SHP77 treated with DMSO at 0.1 percent for 48 hours (cell line): ENCODE data around the gene GRPEL1.

ENCODE experiments used
- DNase-seq: peaks from one replicate; lab custom pipeline; 2025; lab: John Stamatoyannopoulos, UW

The GRPEL1 gene

DNA sequence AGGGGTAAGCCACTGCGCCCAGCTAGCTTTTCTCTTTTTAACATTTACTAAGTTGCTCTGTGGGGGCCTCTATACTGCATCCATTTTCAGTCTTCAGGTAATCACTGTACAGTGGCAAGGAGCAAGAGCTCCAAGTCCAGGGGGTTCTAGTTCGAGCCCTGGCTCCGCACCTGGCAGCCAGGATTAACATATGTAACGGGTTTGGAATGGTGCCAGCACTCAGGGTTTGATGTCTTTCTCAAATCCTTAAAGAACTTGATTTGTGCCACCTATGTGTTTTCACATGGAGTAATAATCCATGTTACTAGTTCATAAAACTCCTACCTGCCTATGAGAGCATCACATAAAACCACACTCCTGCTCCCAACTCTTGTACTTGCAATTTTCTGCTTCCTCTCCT lies 4.5 kb downstream of the GRPEL1 start:
- DNase-seq, result no peak

DNA sequence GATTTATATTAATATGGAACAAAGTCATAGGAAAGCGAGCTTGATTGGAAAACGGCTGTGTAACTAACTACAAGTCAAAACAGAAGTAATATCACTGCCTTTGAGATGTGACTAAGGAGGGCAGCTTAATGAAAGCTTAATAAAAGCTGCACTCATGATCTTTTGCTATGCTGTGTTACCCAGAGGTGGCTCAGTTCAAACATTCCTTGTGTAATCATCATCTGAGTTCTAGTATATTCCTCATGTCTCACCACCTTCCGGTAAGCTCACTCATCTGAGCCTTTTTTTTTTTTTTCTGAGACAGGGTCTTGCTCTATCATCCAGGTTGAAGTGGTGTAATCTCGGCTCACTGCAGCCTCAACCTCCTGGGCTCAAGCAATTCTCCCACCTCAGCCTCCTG lies 5.0 kb downstream of the GRPEL1 start:
- no peak for DNase-seq

GRCh38 chr4:7061815-7062214 lies 6.0 kb downstream of the GRPEL1 start:
- no peak for DNase-seq

GRCh38 chr4:7060346-7061150 lies 7.3 kb downstream of the GRPEL1 start:
- DNase-seq, result no peak

GRCh38 chr4:7059662-7060061 lies 8.2 kb downstream of the GRPEL1 start:
- no peak for DNase-seq

DNA sequence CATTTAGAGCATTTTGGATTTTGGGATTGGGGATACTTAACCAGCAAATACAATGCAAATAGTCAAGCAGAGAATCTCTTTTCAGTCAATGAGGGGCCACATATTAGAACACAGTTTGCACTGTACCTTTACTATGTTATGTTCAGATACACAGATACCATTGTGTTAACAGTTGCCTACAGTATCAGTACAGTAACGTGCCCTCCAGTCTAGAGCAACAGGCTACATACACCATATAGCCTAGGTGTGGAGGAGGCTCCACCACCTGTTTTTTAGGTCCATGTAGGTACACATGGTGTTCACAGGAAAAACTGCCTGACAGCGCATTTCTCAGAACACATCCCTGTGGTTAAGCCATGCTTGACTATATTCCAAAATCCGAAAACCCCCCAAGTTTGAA lies 9.1 kb downstream of the GRPEL1 start:
- no peak for DNase-seq

- DNase-seq, result no peak
Measured at GRCh38 chr4:7055990-7056325, 11.9 kb downstream of the GRPEL1 start.

GRCh38 chr4:7055111-7055989 lies 12.5 kb downstream of the GRPEL1 start:
- DNase-seq, result no peak

DNA sequence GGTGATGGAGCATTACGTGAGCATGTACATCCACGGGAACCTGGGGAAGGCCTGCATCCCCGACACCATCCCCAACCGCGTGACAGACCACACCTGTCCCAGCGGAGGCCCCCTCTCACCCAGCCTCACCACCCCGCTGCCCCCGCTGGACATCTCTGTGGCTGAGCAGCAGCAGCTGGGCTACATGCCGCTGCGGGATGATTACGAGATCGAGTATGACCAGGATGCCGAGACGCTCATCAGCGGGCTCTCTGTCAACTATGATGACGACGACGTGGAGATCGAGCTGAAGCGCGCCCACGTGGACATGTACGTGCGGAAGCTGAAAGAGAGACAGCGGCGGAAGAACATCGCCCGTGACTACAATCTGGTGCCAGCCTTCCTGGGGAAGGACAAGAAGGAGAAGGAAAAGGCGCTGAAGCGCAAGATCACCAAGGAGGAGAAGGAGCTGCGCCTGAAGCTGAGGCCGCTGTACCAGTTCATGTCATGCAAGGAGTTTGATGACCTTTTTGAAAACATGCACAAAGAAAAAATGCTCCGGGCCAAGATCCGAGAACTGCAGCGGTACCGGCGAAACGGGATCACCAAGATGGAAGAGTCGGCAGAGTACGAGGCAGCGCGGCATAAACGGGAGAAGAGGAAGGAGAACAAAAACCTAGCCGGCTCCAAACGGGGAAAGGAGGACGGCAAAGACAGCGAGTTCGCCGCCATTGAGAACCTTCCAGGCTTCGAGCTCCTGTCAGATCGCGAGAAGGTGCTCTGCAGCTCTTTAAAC lies 13.6 kb downstream of the GRPEL1 start:
- DNase-seq, result no peak

- DNase-seq, result no peak
Measured at GRCh38 chr4:7052923-7053715, 14.7 kb downstream of the GRPEL1 start.

DNA sequence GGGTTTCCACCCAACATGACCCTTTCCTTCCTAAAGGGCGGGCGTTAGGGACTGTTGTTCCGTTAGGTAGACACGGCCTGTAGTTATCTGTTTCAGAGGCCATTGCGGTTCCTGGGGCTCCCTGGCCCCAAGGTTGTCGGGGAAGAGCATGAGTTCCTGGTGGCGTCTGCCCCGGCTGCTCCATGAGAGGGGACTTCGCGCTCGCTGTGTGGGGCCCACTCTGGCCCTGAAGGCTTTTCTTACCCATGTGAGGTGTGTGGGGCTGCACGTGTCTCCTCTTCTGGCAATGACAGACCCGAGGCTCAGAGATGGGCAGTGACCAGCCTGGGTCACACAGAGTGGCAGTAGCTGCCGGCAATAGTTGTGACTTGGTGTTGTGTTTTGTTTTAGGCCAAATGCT lies 15.6 kb downstream of the GRPEL1 start:
- DNase-seq, result no peak

DNA sequence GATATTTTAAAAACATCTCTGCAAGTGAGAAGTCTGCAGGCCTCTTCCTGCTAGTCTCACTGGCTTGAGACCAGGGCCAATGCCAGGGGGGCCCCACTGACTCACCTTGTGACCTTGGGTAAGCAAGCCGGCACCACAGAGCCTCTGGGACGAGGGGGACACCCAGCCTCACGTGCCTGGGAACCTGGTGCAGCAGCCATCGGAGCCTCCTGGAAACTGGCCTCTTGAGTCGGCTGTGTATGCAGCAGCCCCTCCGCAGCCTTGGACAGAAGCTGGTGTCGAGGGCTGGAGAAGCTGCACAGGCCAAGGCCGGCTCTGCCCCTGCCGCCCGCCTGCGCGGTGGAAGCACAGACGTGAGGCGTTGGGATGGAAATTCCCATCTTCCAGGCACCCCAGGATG lies 16.0 kb downstream of the GRPEL1 start:
- no peak for DNase-seq

- DNase-seq, result no peak
Measured at GRCh38 chr4:7051144-7051495, 16.7 kb downstream of the GRPEL1 start.

- DNase-seq, result no peak
Measured at GRCh38 chr4:7050481-7051143, 17.3 kb downstream of the GRPEL1 start.

DNA sequence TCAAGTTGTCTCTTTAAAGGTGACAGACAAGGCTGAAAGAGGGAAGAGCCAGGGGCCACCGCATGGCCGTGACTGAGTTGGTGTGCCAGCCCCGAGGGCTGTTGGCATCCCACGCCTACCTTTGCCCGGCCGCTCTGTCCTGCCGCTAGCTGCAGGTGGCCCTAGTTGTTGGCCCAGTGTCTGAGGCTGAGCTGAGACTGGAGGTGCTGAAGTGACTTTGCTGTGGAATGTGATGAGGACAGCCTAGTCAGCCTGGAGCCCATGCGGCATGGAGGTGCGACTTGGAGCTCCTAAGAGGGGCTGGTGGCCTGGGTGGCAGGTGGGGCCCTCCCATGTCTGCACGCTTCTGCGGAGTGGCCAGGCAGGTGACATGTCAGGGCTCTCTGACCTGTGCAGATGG lies 18.1 kb downstream of the GRPEL1 start:
- no peak for DNase-seq

- no peak for DNase-seq
Measured at GRCh38 chr4:7049295-7049694, 18.6 kb downstream of the GRPEL1 start.

GRCh38 chr4:7048642-7049041 lies 19.2 kb downstream of the GRPEL1 start:
- no peak for DNase-seq

DNA sequence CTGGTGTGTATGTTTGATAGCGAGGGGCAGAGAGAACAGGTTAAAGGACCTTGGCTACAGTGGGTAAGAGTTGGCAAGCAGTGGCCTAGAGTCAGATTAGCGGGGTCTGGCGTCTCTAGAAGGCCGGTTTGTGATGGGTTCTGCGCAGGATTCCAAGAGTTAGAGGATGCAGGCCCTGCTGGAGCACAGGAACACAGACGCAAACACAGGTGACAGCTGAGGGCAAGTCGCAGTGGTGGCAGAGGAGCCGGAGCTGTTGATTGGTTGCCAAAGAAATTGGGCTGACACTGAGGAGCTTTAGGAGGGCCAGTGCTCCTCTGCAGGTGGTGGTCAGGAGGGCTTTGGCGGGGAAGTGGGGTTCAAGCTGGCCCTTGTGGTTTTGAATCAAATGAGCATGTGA lies 20.9 kb downstream of the GRPEL1 start:
- no peak for DNase-seq

GRCh38 chr4:7045961-7046921 lies 21.6 kb downstream of the GRPEL1 start:
- DNase-seq, result no peak

- no peak for DNase-seq
Measured at GRCh38 chr4:7045553-7045952, 22.3 kb downstream of the GRPEL1 start.
